ENCODE results near the gene QRFPR. TPM values are rescaled to one million over a fixed set of nuclear protein-coding genes. Genes with fewer than 3 reads are reported as not detected.

Gene QRFPR
- total RNA-seq, 1 donor from 2014 or later = not detected

DNA sequence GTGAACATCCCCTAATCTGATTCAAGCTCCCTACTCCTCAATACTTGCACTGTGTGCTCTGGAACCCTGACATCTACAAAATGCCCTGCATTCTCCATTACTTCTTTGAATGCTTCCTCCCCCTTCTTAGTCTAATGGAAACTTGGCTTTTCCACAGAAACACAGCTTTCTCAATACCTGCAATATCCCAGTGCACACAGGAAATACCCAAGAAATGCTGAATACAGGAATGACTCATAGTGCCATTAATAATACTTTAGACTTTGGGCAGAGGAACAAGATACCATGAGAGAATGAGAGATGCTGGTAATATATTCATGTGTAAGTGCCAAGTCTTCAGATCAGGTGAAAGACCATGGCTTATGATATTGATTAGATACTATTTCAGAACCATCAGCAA is 5.6 kb downstream of the QRFPR start:
- H3K27ac ChIP-seq = no peak overlapping the region
- no peak for DNase-seq (ENCODE audit: extremely low spot score in 2 of 2)
- H3K27me3 ChIP-seq = no peaks in the 10 kb centered on the region
- H3K4me3 ChIP-seq = no peak overlapping the region
- peaks cover 3% of the 10 kb centered on the region for H3K4me1 ChIP-seq
- TF ChIP-seq, protein P1, sequence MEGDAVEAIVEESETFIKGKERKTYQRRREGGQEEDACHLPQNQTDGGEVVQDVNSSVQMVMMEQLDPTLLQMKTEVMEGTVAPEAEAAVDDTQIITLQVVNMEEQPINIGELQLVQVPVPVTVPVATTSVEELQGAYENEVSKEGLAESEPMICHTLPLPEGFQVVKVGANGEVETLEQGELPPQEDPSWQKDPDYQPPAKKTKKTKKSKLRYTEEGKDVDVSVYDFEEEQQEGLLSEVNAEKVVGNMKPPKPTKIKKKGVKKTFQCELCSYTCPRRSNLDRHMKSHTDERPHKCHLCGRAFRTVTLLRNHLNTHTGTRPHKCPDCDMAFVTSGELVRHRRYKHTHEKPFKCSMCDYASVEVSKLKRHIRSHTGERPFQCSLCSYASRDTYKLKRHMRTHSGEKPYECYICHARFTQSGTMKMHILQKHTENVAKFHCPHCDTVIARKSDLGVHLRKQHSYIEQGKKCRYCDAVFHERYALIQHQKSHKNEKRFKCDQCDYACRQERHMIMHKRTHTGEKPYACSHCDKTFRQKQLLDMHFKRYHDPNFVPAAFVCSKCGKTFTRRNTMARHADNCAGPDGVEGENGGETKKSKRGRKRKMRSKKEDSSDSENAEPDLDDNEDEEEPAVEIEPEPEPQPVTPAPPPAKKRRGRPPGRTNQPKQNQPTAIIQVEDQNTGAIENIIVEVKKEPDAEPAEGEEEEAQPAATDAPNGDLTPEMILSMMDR (IDR thresholded peaks at IDR 0.05) = no peak
- TF ChIP-seq POLR2A (IDR thresholded peaks at IDR 0.05) (no peak), POLR2AphosphoS5 (IDR thresholded peaks at IDR 0.05; ENCODE audit: insufficient read depth in 1 of 2, low read depth in 1 of 2) (no peak)
- H3K36me3 ChIP-seq = no peaks in the 10 kb centered on the region
- intact Hi-C loops (cut with DNase I) = no loop called here
- H3K9me3 ChIP-seq = no peaks in the 10 kb centered on the region

DNA sequence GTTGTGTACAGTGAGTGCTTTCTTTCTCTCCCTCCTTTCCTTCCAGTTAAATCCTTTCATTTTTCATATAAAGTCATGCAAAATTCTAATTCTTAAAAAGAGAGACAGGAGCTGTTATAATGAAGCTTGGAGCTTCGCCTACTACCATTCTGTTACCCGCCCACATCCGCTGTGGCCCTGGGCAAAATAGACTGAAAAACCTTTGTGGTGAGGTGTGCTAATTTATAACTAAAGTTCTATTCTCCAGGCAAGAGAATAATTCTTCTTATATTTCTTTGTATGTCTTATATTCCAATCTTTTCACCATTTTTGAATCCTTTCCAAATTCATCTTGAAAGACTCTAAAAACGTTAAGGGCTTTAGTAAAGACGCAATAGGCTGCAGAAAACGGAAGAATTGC is 7.0 kb downstream of the QRFPR start:
- H3K4me1 ChIP-seq = no peaks in the 10 kb centered on the region
- intact Hi-C loops (cut with DNase I) = no loop called here
- no peak overlapping the region for H3K4me3 ChIP-seq
- no peak overlapping the region for H3K27ac ChIP-seq
- no peaks in the 10 kb centered on the region for H3K9me3 ChIP-seq
- no peaks in the 10 kb centered on the region for H3K36me3 ChIP-seq
- H3K27me3 ChIP-seq = no peaks in the 10 kb centered on the region
- no peak for DNase-seq (ENCODE audit: extremely low spot score in 2 of 2)
- TF ChIP-seq POLR2A (IDR thresholded peaks at IDR 0.05) (no peak), POLR2AphosphoS5 (IDR thresholded peaks at IDR 0.05; ENCODE audit: insufficient read depth in 1 of 2, low read depth in 1 of 2) (no peak)
- TF ChIP-seq, protein P1 (IDR thresholded peaks at IDR 0.05) = no peak

DNA sequence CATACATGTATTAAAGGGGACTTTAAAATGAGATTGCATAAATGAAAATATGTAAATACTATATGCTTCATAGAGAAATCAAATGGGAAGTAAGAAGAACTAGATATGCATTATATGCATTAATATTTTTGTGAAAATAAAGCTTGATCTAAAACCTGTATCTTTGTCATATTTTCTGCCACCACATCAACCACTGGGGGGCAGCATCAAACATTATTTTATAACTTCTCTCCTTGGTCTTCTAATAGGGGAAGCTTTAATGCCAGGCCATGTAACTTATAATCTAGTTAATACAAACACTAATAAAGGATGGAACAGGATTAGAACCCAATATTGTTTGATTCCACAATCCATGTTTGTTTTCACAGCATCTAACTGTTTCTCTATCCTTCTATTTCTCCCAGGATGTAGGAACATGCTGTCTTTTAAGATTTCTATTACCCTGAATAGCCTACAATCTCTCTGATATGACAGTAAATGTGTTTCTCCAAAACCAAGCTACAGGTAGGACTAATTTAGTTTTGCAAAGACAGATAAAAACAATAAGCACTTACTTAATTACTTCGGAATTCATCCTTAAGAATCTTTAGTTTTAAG is 10.0 kb downstream of the QRFPR start:
- no peaks in the 10 kb centered on the region for H3K27me3 ChIP-seq
- intact Hi-C loops (cut with DNase I) = no loop called here
- no peak for DNase-seq (ENCODE audit: extremely low spot score in 2 of 2)
- H3K9me3 ChIP-seq = no peaks in the 10 kb centered on the region
- H3K36me3 ChIP-seq = no peaks in the 10 kb centered on the region
- TF ChIP-seq, protein P1 (IDR thresholded peaks at IDR 0.05) = peak; percentile 27 to 51 (median 33)
- TF ChIP-seq POLR2AphosphoS5 (IDR thresholded peaks at IDR 0.05; ENCODE audit: insufficient read depth in 1 of 2, low read depth in 1 of 2) (no peak), POLR2A (IDR thresholded peaks at IDR 0.05) (no peak)
- no peak overlapping the region for H3K4me3 ChIP-seq
- no peak overlapping the region for H3K27ac ChIP-seq
- H3K4me1 ChIP-seq = no peaks in the 10 kb centered on the region

DNA sequence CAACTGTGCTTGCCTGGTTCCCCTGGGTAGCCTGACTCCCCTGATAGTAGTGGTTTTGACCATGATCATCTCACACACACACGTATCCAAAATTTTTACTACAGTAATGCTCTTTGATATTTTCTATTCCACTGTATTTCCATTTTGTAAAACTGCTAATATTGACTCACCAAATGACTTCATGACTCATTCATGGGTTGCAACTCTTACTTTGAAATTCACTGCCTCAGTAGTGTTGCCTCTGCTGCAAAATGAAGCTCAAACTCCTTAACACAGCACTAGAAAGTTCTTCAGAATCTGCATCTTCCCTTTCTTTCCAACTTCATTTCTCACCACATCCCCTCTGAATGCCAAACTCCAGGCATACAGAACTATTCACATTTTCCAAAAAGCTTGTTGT is 20.3 kb downstream of the QRFPR start:
- Histone ChIP-seq H3K9me3 (no peaks in the 10 kb centered on the region), H3K4me1 (no peaks in the 10 kb centered on the region), H3K27me3 (no peaks in the 10 kb centered on the region), H3K4me3 (no peak overlapping the region), H3K27ac (no peak overlapping the region), H3K36me3 (no peaks in the 10 kb centered on the region)
- intact Hi-C loops (cut with DNase I) = no loop called here
- DNase-seq (ENCODE audit: extremely low spot score in 2 of 2) = no peak
- TF ChIP-seq, protein P1 (IDR thresholded peaks at IDR 0.05) = no peak
- TF ChIP-seq POLR2A (IDR thresholded peaks at IDR 0.05) (no peak), POLR2AphosphoS5 (IDR thresholded peaks at IDR 0.05; ENCODE audit: insufficient read depth in 1 of 2, low read depth in 1 of 2) (no peak)

DNA sequence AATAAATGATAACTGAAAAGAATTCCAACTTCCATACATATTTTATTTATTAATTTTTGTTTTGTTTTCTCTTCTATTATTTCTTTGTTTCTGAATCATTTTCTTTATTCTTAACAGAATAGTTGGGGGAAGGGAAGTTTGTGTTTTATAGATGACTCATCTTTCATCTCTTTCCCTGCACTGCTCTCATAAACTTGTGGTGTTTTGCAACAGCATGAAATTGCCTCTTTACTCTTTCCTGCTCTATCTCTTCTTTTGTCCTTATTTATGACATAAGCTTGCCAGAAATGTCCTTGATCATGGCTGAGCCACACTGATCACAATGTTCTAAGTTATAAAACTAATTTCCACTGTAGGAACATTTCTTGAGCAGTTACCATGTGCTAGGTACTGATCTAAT is 22.3 kb downstream of the QRFPR start:
- Histone ChIP-seq H3K4me1 (no peaks in the 10 kb centered on the region), H3K9me3 (no peaks in the 10 kb centered on the region), H3K27me3 (no peaks in the 10 kb centered on the region), H3K27ac (no peak overlapping the region), H3K4me3 (no peak overlapping the region), H3K36me3 (no peaks in the 10 kb centered on the region)
- TF ChIP-seq, protein P1 (IDR thresholded peaks at IDR 0.05) = no peak
- TF ChIP-seq POLR2AphosphoS5 (IDR thresholded peaks at IDR 0.05; ENCODE audit: insufficient read depth in 1 of 2, low read depth in 1 of 2) (no peak), POLR2A (IDR thresholded peaks at IDR 0.05) (no peak)
- intact Hi-C loops (cut with DNase I) = no loop called here
- no peak for DNase-seq (ENCODE audit: extremely low spot score in 2 of 2)

All from vagina (tissue), 2 donors.